ENCODE data around the gene WIZ. TPM values are rescaled to one million over a fixed set of nuclear protein-coding genes. Genes with fewer than 3 reads are reported as not detected.
A peak's percentile ranks its signal among the peaks of the same experiment; 100 is the strongest.

Gene WIZ
- total and polyA plus RNA-seq, 9 of the 15 experiments (the other 6 are each of a cell fraction or from before 2014, with no cell fraction given) = 0.06 to 37.5 (median 4.8) TPM

DNA sequence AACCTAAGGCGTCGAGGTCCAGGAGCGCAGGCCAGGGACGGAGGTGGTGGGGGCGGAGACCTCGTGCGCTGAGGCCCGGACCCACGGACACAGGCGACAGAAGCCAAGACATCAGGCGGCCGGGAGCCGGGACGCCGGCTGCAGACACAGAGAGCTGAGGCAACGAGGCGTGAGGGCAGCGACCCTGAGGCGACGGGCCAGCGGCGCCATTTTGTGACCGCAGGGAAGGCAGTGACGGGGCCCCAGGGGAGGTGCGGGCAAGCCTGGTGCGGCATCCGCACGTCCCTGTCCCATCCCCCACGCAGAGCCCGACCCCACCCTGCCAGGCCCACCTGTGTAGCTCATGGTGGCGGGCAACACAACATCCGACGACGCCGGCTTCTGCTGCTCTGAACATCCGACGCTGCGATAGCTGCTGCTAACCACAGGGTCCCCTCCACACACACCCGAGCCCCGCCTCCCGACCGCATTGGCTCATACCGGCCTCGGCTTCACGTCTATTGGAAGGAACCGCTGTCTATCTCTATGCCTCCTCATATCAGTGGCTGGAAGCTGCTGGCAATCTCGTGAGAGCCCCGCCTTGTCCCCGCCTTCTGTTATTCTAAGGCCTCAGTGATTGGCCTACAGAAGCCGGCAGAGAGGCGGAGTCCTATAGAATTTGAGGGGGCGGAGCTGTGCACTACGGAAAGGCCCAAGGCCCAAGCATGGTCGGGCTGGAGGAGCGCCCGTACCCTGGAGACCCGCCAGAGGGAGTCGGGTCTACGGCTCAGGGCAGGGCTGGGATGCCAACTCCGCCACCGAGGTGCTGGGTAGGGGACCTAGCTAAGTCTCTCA, 31.0 kb downstream of the WIZ start, which contains the start of gene AKAP8L (continued):
- TF ChIP-seq, protein P1, sequence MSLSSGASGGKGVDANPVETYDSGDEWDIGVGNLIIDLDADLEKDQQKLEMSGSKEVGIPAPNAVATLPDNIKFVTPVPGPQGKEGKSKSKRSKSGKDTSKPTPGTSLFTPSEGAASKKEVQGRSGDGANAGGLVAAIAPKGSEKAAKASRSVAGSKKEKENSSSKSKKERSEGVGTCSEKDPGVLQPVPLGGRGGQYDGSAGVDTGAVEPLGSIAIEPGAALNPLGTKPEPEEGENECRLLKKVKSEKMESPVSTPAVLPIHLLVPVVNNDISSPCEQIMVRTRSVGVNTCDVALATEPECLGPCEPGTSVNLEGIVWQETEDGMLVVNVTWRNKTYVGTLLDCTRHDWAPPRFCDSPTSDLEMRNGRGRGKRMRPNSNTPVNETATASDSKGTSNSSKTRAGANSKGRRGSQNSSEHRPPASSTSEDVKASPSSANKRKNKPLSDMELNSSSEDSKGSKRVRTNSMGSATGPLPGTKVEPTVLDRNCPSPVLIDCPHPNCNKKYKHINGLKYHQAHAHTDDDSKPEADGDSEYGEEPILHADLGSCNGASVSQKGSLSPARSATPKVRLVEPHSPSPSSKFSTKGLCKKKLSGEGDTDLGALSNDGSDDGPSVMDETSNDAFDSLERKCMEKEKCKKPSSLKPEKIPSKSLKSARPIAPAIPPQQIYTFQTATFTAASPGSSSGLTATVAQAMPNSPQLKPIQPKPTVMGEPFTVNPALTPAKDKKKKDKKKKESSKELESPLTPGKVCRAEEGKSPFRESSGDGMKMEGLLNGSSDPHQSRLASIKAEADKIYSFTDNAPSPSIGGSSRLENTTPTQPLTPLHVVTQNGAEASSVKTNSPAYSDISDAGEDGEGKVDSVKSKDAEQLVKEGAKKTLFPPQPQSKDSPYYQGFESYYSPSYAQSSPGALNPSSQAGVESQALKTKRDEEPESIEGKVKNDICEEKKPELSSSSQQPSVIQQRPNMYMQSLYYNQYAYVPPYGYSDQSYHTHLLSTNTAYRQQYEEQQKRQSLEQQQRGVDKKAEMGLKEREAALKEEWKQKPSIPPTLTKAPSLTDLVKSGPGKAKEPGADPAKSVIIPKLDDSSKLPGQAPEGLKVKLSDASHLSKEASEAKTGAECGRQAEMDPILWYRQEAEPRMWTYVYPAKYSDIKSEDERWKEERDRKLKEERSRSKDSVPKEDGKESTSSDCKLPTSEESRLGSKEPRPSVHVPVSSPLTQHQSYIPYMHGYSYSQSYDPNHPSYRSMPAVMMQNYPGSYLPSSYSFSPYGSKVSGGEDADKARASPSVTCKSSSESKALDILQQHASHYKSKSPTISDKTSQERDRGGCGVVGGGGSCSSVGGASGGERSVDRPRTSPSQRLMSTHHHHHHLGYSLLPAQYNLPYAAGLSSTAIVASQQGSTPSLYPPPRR (CRISPR knock-in tag; IDR thresholded peaks at IDR 0.05; ENCODE audit: borderline replicate concordance) = no peak
- TF ChIP-seq SREBF2 (CRISPR knock-in tag; IDR thresholded peaks at IDR 0.05) (no peak), NR4A1 (CRISPR knock-in tag; IDR thresholded peaks at IDR 0.05) (0 out of 2 replicates have a peak, but pooled peaks have one; percentile 38), NR4A1 (tag; IDR thresholded peaks at IDR 0.05) (no peak), ZNF778 (CRISPR knock-in tag; IDR thresholded peaks at IDR 0.05) (no peak), HDAC1 (IDR thresholded peaks at IDR 0.05) (peak in 1 of 2 experiments; percentile 88; a peak in 2 of 4 replicates), ZNF124 (CRISPR knock-in tag; IDR thresholded peaks at IDR 0.05) (no peak), HDGF (IDR thresholded peaks at IDR 0.05) (no peak), ZNF695 (CRISPR knock-in tag; IDR thresholded peaks at IDR 0.05) (0 out of 2 replicates have a peak, but pooled peaks have one; percentile 42), FOXK2 (conservative IDR thresholded peaks at IDR 0.05 in 1 of 2, IDR thresholded peaks at IDR 0.05 in 1 of 2; ENCODE audit: low read depth in 2 of 2) (peak in 1 of 2 experiments; percentile 26; a peak in 1 of 4 replicates), CHCHD3 (CRISPR knock-in tag; IDR thresholded peaks at IDR 0.05) (no peak), RB1 (IDR thresholded peaks at IDR 0.05; ENCODE audit: low read depth) (peak; percentile 62; the same call in 1 of the 2 replicates), SP1 (CRISPR knock-in tag; IDR thresholded peaks at IDR 0.05) (peak; percentile 97), HNRNPH1 (optimal IDR thresholded peaks at IDR 0.05; ENCODE audit: low read depth, low read length) (no peak), ZNF644 (tag; IDR thresholded peaks at IDR 0.05; ENCODE audit: low read depth) (no peak; the same call in 1 of the 2 replicates), MCM3 (IDR thresholded peaks at IDR 0.05) (no peak)
- TF ChIP-seq, protein P2, sequence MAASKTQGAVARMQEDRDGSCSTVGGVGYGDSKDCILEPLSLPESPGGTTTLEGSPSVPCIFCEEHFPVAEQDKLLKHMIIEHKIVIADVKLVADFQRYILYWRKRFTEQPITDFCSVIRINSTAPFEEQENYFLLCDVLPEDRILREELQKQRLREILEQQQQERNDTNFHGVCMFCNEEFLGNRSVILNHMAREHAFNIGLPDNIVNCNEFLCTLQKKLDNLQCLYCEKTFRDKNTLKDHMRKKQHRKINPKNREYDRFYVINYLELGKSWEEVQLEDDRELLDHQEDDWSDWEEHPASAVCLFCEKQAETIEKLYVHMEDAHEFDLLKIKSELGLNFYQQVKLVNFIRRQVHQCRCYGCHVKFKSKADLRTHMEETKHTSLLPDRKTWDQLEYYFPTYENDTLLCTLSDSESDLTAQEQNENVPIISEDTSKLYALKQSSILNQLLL (CRISPR knock-in tag; IDR thresholded peaks at IDR 0.05; ENCODE audit: borderline replicate concordance) = no peak
- TF ChIP-seq, protein P3, sequence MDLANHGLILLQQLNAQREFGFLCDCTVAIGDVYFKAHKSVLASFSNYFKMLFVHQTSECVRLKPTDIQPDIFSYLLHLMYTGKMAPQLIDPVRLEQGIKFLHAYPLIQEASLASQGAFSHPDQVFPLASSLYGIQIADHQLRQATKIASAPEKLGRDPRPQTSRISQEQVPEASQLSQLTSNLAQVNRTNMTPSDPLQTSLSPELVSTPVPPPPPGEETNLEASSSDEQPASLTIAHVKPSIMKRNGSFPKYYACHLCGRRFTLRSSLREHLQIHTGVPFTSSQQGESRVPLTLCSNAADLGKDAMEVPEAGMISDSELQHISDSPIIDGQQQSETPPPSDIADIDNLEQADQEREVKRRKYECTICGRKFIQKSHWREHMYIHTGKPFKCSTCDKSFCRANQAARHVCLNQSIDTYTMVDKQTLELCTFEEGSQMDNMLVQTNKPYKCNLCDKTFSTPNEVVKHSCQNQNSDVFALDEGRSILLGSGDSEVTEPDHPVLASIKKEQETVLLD (IDR thresholded peaks at IDR 0.05) = 0 out of 2 replicates have a peak, but pooled peaks have one; percentile 17
- TF ChIP-seq, protein P4, sequence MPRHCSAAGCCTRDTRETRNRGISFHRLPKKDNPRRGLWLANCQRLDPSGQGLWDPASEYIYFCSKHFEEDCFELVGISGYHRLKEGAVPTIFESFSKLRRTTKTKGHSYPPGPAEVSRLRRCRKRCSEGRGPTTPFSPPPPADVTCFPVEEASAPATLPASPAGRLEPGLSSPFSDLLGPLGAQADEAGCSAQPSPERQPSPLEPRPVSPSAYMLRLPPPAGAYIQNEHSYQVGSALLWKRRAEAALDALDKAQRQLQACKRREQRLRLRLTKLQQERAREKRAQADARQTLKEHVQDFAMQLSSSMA (CRISPR knock-in tag; IDR thresholded peaks at IDR 0.05) = no peak

Data from K562 (cell line).